NCI-H2227 (cell line): ENCODE measurements around the gene CCT5.
A peak's percentile ranks its signal among the peaks of the same experiment; 100 is the strongest.
"Not testable (repeated sequence)": the region's sequence is repeated elsewhere in the genome, so short reads cannot be mapped to it uniquely, and the experiment has no call there.

Experiments
- DNase-seq: peaks from one replicate; lab custom pipeline; 2025; ENCODE audit not compliant: unreplicated experiment; lab: John Stamatoyannopoulos, UW

CCT5 gene

DNA sequence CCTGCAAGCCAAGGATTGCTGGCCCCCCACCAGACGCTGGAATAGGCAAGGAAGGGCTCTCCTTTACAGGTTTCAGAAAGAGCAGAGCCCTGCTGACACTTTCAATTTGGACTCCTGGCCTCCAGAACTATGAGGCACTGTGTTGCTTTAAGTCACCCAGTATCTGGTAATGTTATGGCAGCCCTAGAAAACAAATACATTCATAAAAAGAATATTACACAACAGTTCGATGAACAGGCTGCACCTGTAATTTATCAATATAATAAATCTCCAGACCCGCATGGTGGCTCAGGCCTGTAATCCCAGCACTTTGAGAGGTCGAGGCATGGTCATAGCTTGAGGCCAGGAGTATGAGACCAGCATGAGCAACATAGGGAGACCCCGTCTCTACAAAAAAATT lies 50.2 kb downstream of the CCT5 start:
- DNase-seq, result no peak

- no peak for DNase-seq
These were observed 51.2 kb downstream of the CCT5 start for GRCh38 chr5:10301266-10301665.

GRCh38 chr5:10301842-10302610 lies 51.9 kb downstream of the CCT5 start:
- no peak for DNase-seq

DNA sequence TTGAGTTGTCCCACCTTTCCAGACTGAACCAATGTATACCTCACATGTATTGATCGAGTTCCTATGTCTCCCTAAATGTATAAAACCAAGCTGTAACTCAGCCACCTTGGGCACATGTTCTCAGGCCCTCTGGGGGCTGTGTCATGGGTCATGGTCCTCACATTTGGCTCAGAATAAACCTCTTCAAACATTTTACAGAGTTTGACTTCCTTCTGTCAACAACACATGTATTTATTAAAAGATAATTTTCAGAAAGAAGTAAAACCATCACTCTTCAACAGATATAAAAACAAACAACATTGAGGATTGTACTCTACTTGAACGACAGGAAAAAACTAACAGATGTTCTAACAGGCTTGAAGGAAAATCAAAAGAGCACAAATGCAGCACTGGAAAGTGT lies 53.1 kb downstream of the CCT5 start:
- DNase-seq, result no peak

DNA sequence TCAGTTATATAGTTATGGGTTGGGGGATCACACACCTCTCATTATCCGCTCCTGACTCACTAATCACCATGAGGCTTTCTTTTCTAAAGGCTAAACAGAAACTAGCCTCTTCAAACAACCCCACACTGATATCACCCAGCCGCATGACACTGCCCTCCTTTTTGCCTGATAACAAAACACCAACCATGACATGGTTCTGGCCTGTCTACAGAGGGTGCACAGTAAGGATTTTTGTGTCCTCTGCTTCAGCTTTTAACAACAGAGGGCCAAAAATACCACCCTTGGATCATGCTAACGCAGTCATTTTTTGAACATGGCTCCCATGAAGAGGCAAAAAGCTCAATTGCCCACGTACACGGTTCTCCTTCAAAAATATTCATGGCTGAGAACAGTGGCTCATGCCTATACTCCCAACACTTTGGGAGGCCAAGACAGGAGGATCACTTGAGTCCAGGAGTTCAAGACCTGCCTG lies 53.7 kb downstream of the CCT5 start:
- DNase-seq, result no peak

GRCh38 chr5:10304932-10305331 lies 54.9 kb downstream of the CCT5 start:
- DNase-seq, result no peak

- no peak for DNase-seq
These were observed 56.0 kb downstream of the CCT5 start for GRCh38 chr5:10306114-10306513.

GRCh38 chr5:10306806-10307205 lies 56.7 kb downstream of the CCT5 start:
- DNase-seq, result peak; percentile 28

DNA sequence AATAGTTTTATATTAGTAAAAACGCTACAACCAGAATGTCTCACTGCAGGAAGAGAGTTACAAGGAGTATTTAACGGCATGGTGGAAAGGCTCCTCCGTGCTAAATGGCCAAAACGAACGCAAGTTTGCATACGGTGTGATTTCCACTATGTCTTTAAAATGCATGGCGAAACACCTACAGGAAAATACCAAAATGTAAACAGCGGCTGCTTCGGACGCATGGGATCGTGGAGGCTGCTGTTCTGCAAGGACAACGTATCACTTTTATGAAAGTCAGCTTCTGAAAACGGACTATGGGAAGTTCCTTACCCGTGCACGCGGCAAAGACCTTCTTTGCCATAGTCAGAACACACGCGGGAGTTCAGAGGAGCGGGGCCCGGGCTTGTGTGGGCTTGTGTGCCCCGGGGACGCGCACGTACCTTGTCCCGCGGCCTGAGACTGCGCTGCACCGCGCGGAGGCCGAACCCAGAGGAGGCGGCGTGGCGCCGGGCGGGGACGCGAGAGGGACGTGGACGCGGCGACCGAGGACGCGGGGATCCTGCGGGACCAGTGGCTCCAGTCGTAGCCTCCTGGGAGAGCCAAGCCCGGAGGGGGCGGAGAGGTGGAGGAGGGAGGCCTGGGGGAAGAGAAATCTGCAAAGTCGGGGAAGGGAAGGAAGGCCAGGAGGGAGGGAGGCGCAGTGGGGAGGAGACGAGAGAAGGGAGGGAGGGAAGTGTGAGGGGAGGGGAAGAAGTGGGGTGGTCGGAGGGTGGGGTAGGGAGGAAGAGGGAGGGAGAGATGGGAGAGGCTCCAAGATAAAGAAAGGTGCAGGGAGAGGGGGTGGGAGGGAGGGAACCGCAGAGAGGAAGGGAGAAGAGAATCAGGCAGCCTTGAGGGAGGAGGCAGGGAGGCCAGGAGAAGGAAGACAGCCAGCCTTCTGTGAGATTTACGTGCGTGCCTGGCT lies 57.4 kb downstream of the CCT5 start, which contains the start of gene CMBL:
CMBL (minus strand) TSS at position 697 of the 943 bp plus-strand sequence. CDS start 17,140 bp downstream, outside the sequence.
- DNase-seq, result peak; percentile 89

DNA sequence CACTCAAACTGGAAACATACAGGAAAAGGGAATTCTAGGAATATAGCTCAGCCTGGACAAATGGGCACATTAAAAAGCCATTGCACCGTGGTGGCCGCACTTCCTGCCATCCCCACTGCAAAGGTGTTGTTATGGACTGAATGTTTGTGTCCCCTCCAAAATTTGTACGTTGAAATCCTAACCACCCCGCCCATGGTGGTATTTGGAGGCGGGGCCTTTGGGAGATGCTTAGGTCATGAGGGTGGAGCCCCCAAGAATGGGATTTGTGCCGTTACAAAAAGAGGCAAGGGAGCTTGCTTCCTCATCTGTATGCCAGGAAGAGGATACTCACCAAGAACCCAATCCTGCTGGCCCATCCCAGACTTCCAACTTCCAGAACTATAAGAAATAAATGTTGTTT lies 58.8 kb downstream of the CCT5 start:
- DNase-seq, result no peak

GRCh38 chr5:10310066-10310779 lies 60.1 kb downstream of the CCT5 start:
- DNase-seq, result peak; percentile 29

GRCh38 chr5:10310835-10311570 lies 60.9 kb downstream of the CCT5 start:
- DNase-seq, result not testable (repeated sequence)

GRCh38 chr5:10311595-10312425 lies 61.7 kb downstream of the CCT5 start:
- no peak for DNase-seq

DNA sequence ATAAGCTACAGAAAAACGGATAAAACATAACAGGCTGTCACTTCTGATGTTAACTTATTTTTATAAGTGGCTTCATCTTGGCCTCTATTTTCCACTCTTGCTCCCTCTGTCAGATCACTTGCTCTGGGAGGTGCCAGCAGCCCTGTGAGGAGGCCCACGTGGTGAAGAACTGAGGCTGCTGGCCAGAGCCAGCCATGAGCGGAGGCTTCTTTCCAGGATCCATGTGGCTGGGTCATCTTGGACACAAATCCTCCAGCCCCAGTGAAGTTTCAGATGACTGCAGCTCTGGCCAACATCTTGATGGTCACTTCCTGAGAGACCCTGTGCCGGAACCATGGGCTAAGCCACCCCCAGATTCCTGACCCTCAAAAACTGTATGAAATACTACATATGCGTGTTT lies 65.1 kb downstream of the CCT5 start:
- DNase-seq, result no peak
